HEK293 (cell line): ENCODE data around the gene TIMM10.

ENCODE experiments used
- KLF7 ChIP-seq: fragments of 450-650 bp; formaldehyde crosslinking; IDR thresholded peaks from 2 replicates; pipeline ENCODE4 v1.5.1; 2016; ENCODE audit warnings: missing biosample characterization, missing genetic modification characterization, borderline replicate concordance
- SETDB1 ChIP-seq: IDR thresholded peaks from one replicate; pipeline ENCODE4 v1.6.1; 2017; ENCODE audit warnings: mild to moderate bottlenecking, low read length, moderate library complexity, mixed read lengths; ENCODE audit not compliant: insufficient read length
- YY2 ChIP-seq: fragments of 450-650 bp; formaldehyde crosslinking; IDR thresholded peaks from 2 replicates; pipeline ENCODE4 v1.5.1; 2016; ENCODE audit warnings: missing biosample characterization, missing genetic modification characterization
- ZBTB17 ChIP-seq: fragments of 450-650 bp; formaldehyde crosslinking; IDR thresholded peaks from 2 replicates; pipeline ENCODE4 v1.5.1; 2016; ENCODE audit warnings: missing biosample characterization, missing genetic modification characterization
- ZNF24 ChIP-seq: fragments of 450-650 bp; formaldehyde crosslinking; IDR thresholded peaks from 2 replicates; pipeline ENCODE4 v1.5.1; 2016; ENCODE audit warnings: missing biosample characterization, missing genetic modification characterization
- ZNF274 ChIP-seq, 2 experiments: fragments of 200-500 bp in 1 of 2; fragments of 450-650 bp in 1 of 2; sonication (Bioruptor generic) in 1 of 2; formaldehyde crosslinking in 1 of 2; IDR thresholded peaks; 2 replicates each; pipeline versions ENCODE4 v1.5.1 to v1.6.1; 2014 to 2016; ENCODE audit warnings: borderline replicate concordance in 1 of 2, inconsistent platforms in 1 of 2, low read length in 1 of 2, missing biosample characterization in 1 of 2, missing genetic modification characterization in 1 of 2
- ZNF626 ChIP-seq: fragments of 450-650 bp; sonication (Bioruptor Pico); formaldehyde crosslinking; IDR thresholded peaks from 2 replicates; pipeline ENCODE4 v1.5.1; 2018; ENCODE audit warnings: missing biosample characterization, missing genetic modification characterization, inconsistent platforms
- ZNF777 ChIP-seq: fragments of 450-650 bp; formaldehyde crosslinking; IDR thresholded peaks from 2 replicates; pipeline ENCODE4 v1.5.1; 2017; ENCODE audit warnings: missing biosample characterization, missing genetic modification characterization, borderline replicate concordance
- TF ChIP-seq, protein P1 (sequence below): fragments of 450-650 bp; formaldehyde crosslinking; IDR thresholded peaks from 2 replicates; pipeline ENCODE4 v1.5.1; 2016; ENCODE audit warnings: missing biosample characterization, missing genetic modification characterization
- TF ChIP-seq, protein P2 (sequence below): fragments of 450-650 bp; formaldehyde crosslinking; IDR thresholded peaks from 2 replicates; pipeline ENCODE4 v1.5.1; 2016; ENCODE audit warnings: missing biosample characterization, missing genetic modification characterization
- TF ChIP-seq, protein P3 (sequence below): fragments of 450-650 bp; formaldehyde crosslinking; IDR thresholded peaks from 2 replicates; pipeline ENCODE4 v1.5.1; 2016; ENCODE audit warnings: missing biosample characterization, missing genetic modification characterization, borderline replicate concordance
- TF ChIP-seq, protein P4 (sequence below): fragments of 450-650 bp; formaldehyde crosslinking; IDR thresholded peaks from 2 replicates; pipeline ENCODE4 v1.5.1; 2017; ENCODE audit warnings: missing biosample characterization, missing genetic modification characterization

DNA sequence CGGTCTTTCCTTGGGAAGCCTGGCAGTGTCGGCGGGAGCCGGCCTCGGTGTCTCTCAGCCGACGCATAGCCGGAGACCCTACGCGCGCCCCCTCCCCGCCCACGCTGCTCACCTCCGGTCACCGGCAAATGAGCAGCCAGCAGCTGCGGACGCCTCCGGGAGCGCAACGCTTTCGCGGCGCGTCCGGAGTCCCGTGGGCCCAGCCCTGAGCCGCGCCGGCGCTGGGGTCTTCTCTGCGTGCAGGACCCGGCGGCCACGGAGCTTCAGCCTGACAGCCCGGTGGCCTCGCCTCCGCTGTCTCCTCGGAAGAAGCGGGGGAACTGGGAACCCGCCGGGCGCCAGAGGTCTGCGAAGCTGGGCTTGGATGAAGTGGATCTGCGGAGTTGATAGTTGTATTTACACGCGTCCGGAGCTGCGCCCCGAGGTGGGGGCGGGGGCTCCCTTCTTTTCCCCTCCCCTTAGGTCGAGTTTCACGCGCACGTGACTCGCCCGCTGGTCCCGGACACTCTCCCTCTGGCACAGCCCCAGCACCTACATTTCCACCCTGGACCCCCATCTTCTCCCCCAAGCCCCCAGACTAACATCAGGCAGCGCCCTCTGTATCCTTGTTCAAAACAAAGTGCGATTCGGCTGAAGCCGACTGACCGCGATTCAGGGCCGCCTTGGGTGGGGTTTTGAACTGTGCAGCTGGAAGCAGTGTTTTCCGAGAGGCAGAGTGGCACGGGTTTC, 15.1 kb downstream of the TIMM10 start, which contains the start of gene SLC43A1:
- TF ChIP-seq YY2 (tag by site-specific recombination) (no peak), ZNF274 (IDR thresholded peaks at IDR 0.05; ENCODE audit: low read length) (no peak), ZNF274 (tag by site-specific recombination; IDR thresholded peaks at IDR 0.05; ENCODE audit: borderline replicate concordance) (no peak), KLF7 (tag by site-specific recombination) (no peak; the same call in 1 of the 2 replicates), ZNF777 (tag by site-specific recombination) (no peak), ZBTB17 (tag by site-specific recombination) (peak; percentile 38; the same call in 1 of the 2 replicates), ZNF24 (tag by site-specific recombination) (no peak), ZNF626 (tag by site-specific recombination) (no peak), SETDB1 (no peak)
- TF ChIP-seq, protein P1, sequence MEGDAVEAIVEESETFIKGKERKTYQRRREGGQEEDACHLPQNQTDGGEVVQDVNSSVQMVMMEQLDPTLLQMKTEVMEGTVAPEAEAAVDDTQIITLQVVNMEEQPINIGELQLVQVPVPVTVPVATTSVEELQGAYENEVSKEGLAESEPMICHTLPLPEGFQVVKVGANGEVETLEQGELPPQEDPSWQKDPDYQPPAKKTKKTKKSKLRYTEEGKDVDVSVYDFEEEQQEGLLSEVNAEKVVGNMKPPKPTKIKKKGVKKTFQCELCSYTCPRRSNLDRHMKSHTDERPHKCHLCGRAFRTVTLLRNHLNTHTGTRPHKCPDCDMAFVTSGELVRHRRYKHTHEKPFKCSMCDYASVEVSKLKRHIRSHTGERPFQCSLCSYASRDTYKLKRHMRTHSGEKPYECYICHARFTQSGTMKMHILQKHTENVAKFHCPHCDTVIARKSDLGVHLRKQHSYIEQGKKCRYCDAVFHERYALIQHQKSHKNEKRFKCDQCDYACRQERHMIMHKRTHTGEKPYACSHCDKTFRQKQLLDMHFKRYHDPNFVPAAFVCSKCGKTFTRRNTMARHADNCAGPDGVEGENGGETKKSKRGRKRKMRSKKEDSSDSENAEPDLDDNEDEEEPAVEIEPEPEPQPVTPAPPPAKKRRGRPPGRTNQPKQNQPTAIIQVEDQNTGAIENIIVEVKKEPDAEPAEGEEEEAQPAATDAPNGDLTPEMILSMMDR: no peak
- TF ChIP-seq, protein P2, sequence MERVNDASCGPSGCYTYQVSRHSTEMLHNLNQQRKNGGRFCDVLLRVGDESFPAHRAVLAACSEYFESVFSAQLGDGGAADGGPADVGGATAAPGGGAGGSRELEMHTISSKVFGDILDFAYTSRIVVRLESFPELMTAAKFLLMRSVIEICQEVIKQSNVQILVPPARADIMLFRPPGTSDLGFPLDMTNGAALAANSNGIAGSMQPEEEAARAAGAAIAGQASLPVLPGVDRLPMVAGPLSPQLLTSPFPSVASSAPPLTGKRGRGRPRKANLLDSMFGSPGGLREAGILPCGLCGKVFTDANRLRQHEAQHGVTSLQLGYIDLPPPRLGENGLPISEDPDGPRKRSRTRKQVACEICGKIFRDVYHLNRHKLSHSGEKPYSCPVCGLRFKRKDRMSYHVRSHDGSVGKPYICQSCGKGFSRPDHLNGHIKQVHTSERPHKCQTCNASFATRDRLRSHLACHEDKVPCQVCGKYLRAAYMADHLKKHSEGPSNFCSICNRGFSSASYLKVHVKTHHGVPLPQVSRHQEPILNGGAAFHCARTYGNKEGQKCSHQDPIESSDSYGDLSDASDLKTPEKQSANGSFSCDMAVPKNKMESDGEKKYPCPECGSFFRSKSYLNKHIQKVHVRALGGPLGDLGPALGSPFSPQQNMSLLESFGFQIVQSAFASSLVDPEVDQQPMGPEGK (tag by site-specific recombination): peak; percentile 93
- TF ChIP-seq, protein P3, sequence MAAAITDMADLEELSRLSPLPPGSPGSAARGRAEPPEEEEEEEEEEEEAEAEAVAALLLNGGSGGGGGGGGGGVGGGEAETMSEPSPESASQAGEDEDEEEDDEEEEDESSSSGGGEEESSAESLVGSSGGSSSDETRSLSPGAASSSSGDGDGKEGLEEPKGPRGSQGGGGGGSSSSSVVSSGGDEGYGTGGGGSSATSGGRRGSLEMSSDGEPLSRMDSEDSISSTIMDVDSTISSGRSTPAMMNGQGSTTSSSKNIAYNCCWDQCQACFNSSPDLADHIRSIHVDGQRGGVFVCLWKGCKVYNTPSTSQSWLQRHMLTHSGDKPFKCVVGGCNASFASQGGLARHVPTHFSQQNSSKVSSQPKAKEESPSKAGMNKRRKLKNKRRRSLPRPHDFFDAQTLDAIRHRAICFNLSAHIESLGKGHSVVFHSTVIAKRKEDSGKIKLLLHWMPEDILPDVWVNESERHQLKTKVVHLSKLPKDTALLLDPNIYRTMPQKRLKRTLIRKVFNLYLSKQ (tag by site-specific recombination): no peak
- TF ChIP-seq, protein P4, sequence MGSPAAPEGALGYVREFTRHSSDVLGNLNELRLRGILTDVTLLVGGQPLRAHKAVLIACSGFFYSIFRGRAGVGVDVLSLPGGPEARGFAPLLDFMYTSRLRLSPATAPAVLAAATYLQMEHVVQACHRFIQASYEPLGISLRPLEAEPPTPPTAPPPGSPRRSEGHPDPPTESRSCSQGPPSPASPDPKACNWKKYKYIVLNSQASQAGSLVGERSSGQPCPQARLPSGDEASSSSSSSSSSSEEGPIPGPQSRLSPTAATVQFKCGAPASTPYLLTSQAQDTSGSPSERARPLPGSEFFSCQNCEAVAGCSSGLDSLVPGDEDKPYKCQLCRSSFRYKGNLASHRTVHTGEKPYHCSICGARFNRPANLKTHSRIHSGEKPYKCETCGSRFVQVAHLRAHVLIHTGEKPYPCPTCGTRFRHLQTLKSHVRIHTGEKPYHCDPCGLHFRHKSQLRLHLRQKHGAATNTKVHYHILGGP (tag by site-specific recombination): no peak
